Measurements from ENCODE around the gene CCDC154.

The CCDC154 gene

GRCh38 chr16:1430759-1431496 is 13.4 kb downstream of the CCDC154 start, which contains the start of gene PERCC1:
TSS of gene PERCC1 (plus strand) at chr16:1431078. CDS start at chr16:1432594, 1,516 bp downstream.
- no peak within 1 kb of the TSS for H3K9ac ChIP-seq (ENCODE audit: low read length)
- H2BK120ac ChIP-seq (ENCODE audit: low read depth, low read length): no peak within 1 kb of the TSS
- H3K56ac ChIP-seq (ENCODE audit: low read length): no peak within 1 kb of the TSS
- H2BK15ac ChIP-seq (replicated peaks; ENCODE audit: low read depth): no peak within 1 kb of the TSS
- H4K5ac ChIP-seq (ENCODE audit: low read length): no peak within 1 kb of the TSS
- H2BK5ac ChIP-seq (ENCODE audit: low read length): no peak within 1 kb of the TSS
- no peaks in the 10 kb centered on the region for H3K79me1 ChIP-seq (ENCODE audit: low read length)
- H3K36me3 ChIP-seq (ENCODE audit: control insufficient read depth, insufficient read depth, low read length): no peaks in the 10 kb centered on the region
- no peak within 1 kb of the TSS for H3K4me3 ChIP-seq (ENCODE audit: low read length)
- H4K8ac ChIP-seq (ENCODE audit: low read depth, low read length): no peak within 1 kb of the TSS
- H2AK5ac ChIP-seq (ENCODE audit: low read length): no peak within 1 kb of the TSS
- H3K18ac ChIP-seq (ENCODE audit: low read length): no peak within 1 kb of the TSS
- no peak within 1 kb of the TSS for H3K27ac ChIP-seq (ENCODE audit: low read depth, low read length)
- no peak within 1 kb of the TSS for H3K4me2 ChIP-seq (ENCODE audit: low read length)
- no peaks in the 10 kb centered on the region for H3K79me2 ChIP-seq (ENCODE audit: control insufficient read depth, insufficient read depth, low read length)
- WGBS (ENCODE audit: extremely low coverage, insufficient coverage, low lambda C conversion rate): no CpG with 5 or more reads among the region's 35 CpGs
- H3K27me3 ChIP-seq (ENCODE audit: insufficient read depth, low read length, poor library complexity): no peaks in the 10 kb centered on the region
- H3K23ac ChIP-seq (ENCODE audit: low read length): no peak within 1 kb of the TSS
- DNase-seq: no peak
- no peak within 1 kb of the TSS for H3K4ac ChIP-seq (ENCODE audit: low read depth, low read length)
- H3K4me1 ChIP-seq (ENCODE audit: control insufficient read depth, low read depth, low read length): no peaks in the 10 kb centered on the region

DNA sequence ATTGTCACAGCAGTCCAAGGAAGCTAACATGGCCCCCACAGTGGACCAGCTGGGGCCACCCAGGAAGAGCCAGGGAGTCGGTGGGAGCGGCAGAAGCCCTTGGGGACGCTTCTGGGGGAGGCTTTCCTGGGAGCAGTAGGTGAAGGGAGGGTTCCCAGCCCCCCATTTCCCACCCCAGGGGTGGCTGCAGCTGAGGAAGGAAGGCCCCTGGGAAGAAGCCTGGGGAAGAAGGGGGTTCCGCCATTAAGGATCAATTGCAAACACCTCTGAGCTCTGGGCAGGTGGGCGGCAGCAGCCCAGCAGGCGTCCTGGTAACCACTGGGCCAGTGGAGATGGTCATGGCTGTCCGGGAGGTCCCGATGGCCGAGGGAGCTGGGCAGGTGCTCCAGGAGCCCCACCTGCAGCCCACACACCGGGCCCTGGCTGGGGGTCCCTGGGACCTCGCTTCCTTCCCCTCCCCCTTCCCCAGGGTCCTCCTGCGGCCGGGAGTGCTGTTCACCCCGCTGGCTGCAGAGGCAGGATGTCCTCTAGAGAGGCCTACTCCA is 14.1 kb downstream of the CCDC154 start:
- H4K8ac ChIP-seq (ENCODE audit: low read depth, low read length): no peak overlapping the region
- no peaks in the 10 kb centered on the region for H3K4me1 ChIP-seq (ENCODE audit: control insufficient read depth, low read depth, low read length)
- no CpG with 5 or more reads among the region's 14 CpGs for WGBS (ENCODE audit: extremely low coverage, insufficient coverage, low lambda C conversion rate)
- no peak overlapping the region for H3K4ac ChIP-seq (ENCODE audit: low read depth, low read length)
- no peak overlapping the region for H2BK5ac ChIP-seq (ENCODE audit: low read length)
- H3K79me1 ChIP-seq (ENCODE audit: low read length): no peaks in the 10 kb centered on the region
- H3K79me2 ChIP-seq (ENCODE audit: control insufficient read depth, insufficient read depth, low read length): no peaks in the 10 kb centered on the region
- DNase-seq: no peak
- no peak overlapping the region for H2AK5ac ChIP-seq (ENCODE audit: low read length)
- no peak overlapping the region for H3K4me2 ChIP-seq (ENCODE audit: low read length)
- H3K27ac ChIP-seq (ENCODE audit: low read depth, low read length): no peak overlapping the region
- H3K56ac ChIP-seq (ENCODE audit: low read length): no peak overlapping the region
- H3K27me3 ChIP-seq (ENCODE audit: insufficient read depth, low read length, poor library complexity): no peaks in the 10 kb centered on the region
- no peak overlapping the region for H3K4me3 ChIP-seq (ENCODE audit: low read length)
- no peaks in the 10 kb centered on the region for H3K36me3 ChIP-seq (ENCODE audit: control insufficient read depth, insufficient read depth, low read length)
- H3K23ac ChIP-seq (ENCODE audit: low read length): no peak overlapping the region
- no peak overlapping the region for H4K5ac ChIP-seq (ENCODE audit: low read length)
- no peak overlapping the region for H3K9ac ChIP-seq (ENCODE audit: low read length)
- H2BK15ac ChIP-seq (replicated peaks; ENCODE audit: low read depth): no peak overlapping the region
- H2BK120ac ChIP-seq (ENCODE audit: low read depth, low read length): no peak overlapping the region
- H3K18ac ChIP-seq (ENCODE audit: low read length): no peak overlapping the region

GRCh38 chr16:1429631-1430030 is 14.7 kb downstream of the CCDC154 start:
- Histone ChIP-seq H3K23ac (ENCODE audit: low read length) (no peak overlapping the region), H3K4ac (ENCODE audit: low read depth, low read length) (no peak overlapping the region)
- no CpG with 5 or more reads among the region's 13 CpGs for WGBS (ENCODE audit: extremely low coverage, insufficient coverage, low lambda C conversion rate)

GRCh38 chr16:1429012-1429411 is 15.3 kb downstream of the CCDC154 start:
- H3K56ac ChIP-seq (ENCODE audit: low read length): no peak overlapping the region
- H2BK15ac ChIP-seq (replicated peaks; ENCODE audit: low read depth): no peak overlapping the region
- no peak overlapping the region for H2BK120ac ChIP-seq (ENCODE audit: low read depth, low read length)
- no peak overlapping the region for H2AK5ac ChIP-seq (ENCODE audit: low read length)
- no peak overlapping the region for H3K4me2 ChIP-seq (ENCODE audit: low read length)
- no peak overlapping the region for H4K8ac ChIP-seq (ENCODE audit: low read depth, low read length)
- no CpG with 5 or more reads among the region's 11 CpGs for WGBS (ENCODE audit: extremely low coverage, insufficient coverage, low lambda C conversion rate)
- H3K79me1 ChIP-seq (ENCODE audit: low read length): no peaks in the 10 kb centered on the region
- no peaks in the 10 kb centered on the region for H3K27me3 ChIP-seq (ENCODE audit: insufficient read depth, low read length, poor library complexity)
- H3K36me3 ChIP-seq (ENCODE audit: control insufficient read depth, insufficient read depth, low read length): no peaks in the 10 kb centered on the region
- no peak overlapping the region for H3K9ac ChIP-seq (ENCODE audit: low read length)
- no peak overlapping the region for H3K4ac ChIP-seq (ENCODE audit: low read depth, low read length)
- H3K18ac ChIP-seq (ENCODE audit: low read length): no peak overlapping the region
- no peak overlapping the region for H2BK5ac ChIP-seq (ENCODE audit: low read length)
- H3K4me3 ChIP-seq (ENCODE audit: low read length): no peak overlapping the region
- no peak overlapping the region for H3K27ac ChIP-seq (ENCODE audit: low read depth, low read length)
- H3K23ac ChIP-seq (ENCODE audit: low read length): no peak overlapping the region
- no peak for DNase-seq
- H3K4me1 ChIP-seq (ENCODE audit: control insufficient read depth, low read depth, low read length): no peaks in the 10 kb centered on the region
- H3K79me2 ChIP-seq (ENCODE audit: control insufficient read depth, insufficient read depth, low read length): no peaks in the 10 kb centered on the region
- no peak overlapping the region for H4K5ac ChIP-seq (ENCODE audit: low read length)

More at GRCh38 chr16:1429631-1430030, 14.7 kb downstream of the CCDC154 start:
- no peak overlapping the region for H3K27ac ChIP-seq (ENCODE audit: low read depth, low read length)
- no peak overlapping the region for H3K56ac ChIP-seq (ENCODE audit: low read length)
- H3K79me1 ChIP-seq (ENCODE audit: low read length): no peaks in the 10 kb centered on the region
- H3K4me2 ChIP-seq (ENCODE audit: low read length): no peak overlapping the region
- H4K8ac ChIP-seq (ENCODE audit: low read depth, low read length): no peak overlapping the region
- H2BK15ac ChIP-seq (replicated peaks; ENCODE audit: low read depth): no peak overlapping the region
- DNase-seq: no peak
- H3K27me3 ChIP-seq (ENCODE audit: insufficient read depth, low read length, poor library complexity): no peaks in the 10 kb centered on the region
- H3K18ac ChIP-seq (ENCODE audit: low read length): no peak overlapping the region
- no peaks in the 10 kb centered on the region for H3K4me1 ChIP-seq (ENCODE audit: control insufficient read depth, low read depth, low read length)
- no peak overlapping the region for H2BK120ac ChIP-seq (ENCODE audit: low read depth, low read length)
- H3K79me2 ChIP-seq (ENCODE audit: control insufficient read depth, insufficient read depth, low read length): no peaks in the 10 kb centered on the region
- no peak overlapping the region for H2BK5ac ChIP-seq (ENCODE audit: low read length)
- no peak overlapping the region for H2AK5ac ChIP-seq (ENCODE audit: low read length)
- H3K36me3 ChIP-seq (ENCODE audit: control insufficient read depth, insufficient read depth, low read length): no peaks in the 10 kb centered on the region
- no peak overlapping the region for H3K4me3 ChIP-seq (ENCODE audit: low read length)
- H3K9ac ChIP-seq (ENCODE audit: low read length): no peak overlapping the region
- H4K5ac ChIP-seq (ENCODE audit: low read length): no peak overlapping the region

GRCh38 chr16:1428511-1428910 is 15.8 kb downstream of the CCDC154 start:
- no peak overlapping the region for H3K9ac ChIP-seq (ENCODE audit: low read length)
- no peak overlapping the region for H2BK5ac ChIP-seq (ENCODE audit: low read length)
- H2BK15ac ChIP-seq (replicated peaks; ENCODE audit: low read depth): no peak overlapping the region
- WGBS (ENCODE audit: extremely low coverage, insufficient coverage, low lambda C conversion rate): no CpG with 5 or more reads among the region's 21 CpGs
- no peaks in the 10 kb centered on the region for H3K4me1 ChIP-seq (ENCODE audit: control insufficient read depth, low read depth, low read length)
- DNase-seq: peak; percentile 45
- no peak overlapping the region for H3K4ac ChIP-seq (ENCODE audit: low read depth, low read length)
- no peaks in the 10 kb centered on the region for H3K36me3 ChIP-seq (ENCODE audit: control insufficient read depth, insufficient read depth, low read length)
- no peak overlapping the region for H3K18ac ChIP-seq (ENCODE audit: low read length)
- no peak overlapping the region for H2AK5ac ChIP-seq (ENCODE audit: low read length)
- H4K8ac ChIP-seq (ENCODE audit: low read depth, low read length): no peak overlapping the region
- no peak overlapping the region for H2BK120ac ChIP-seq (ENCODE audit: low read depth, low read length)
- no peak overlapping the region for H3K4me2 ChIP-seq (ENCODE audit: low read length)
- H3K27me3 ChIP-seq (ENCODE audit: insufficient read depth, low read length, poor library complexity): no peaks in the 10 kb centered on the region
- no peaks in the 10 kb centered on the region for H3K79me2 ChIP-seq (ENCODE audit: control insufficient read depth, insufficient read depth, low read length)
- H3K56ac ChIP-seq (ENCODE audit: low read length): no peak overlapping the region
- no peak overlapping the region for H3K23ac ChIP-seq (ENCODE audit: low read length)
- no peak overlapping the region for H3K27ac ChIP-seq (ENCODE audit: low read depth, low read length)
- H3K4me3 ChIP-seq (ENCODE audit: low read length): no peak overlapping the region
- no peak overlapping the region for H4K5ac ChIP-seq (ENCODE audit: low read length)
- no peaks in the 10 kb centered on the region for H3K79me1 ChIP-seq (ENCODE audit: low read length)
